ENCODE results near the gene PDGFD. TPM values are rescaled to one million over a fixed set of nuclear protein-coding genes. Genes with fewer than 3 reads are reported as not detected.

PDGFD gene
- total and polyA plus RNA-seq, 2 donors (not counting 1 experiment from before 2014, with no cell fraction given): 0.07 to 0.71 TPM

DNA sequence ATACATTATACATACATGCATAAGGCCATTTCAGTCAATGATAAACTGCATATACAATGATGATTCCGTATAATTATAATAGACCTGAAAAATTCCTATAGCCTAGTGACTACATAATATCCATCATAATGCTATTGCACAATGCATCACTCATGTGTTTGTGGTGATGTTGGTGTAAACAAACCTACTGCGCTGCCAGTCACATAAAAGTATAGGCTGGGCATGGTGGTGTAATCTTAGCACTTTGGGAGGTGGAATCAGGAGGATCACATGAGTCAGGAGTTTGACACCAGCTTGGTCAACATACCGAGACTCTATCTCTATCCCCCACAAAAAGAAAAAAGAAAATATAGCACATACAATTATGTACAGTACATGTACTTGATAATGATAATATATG is 291.2 kb downstream of the PDGFD start:
- DNase-seq (no peak), ATAC-seq (ENCODE audit: low read depth) (no peak)
- Histone ChIP-seq H3K79me2 (ENCODE audit: control insufficient read depth, insufficient read depth, low read length) (no peaks in the 10 kb centered on the region), H3K4me3 (ENCODE audit: control extremely low read depth in 1 of 5, extremely low read depth in 1 of 5, insufficient read depth in 1 of 5, low read depth in 2 of 5, low read length in 4 of 5) (no peak overlapping the region), H3K4me2 (replicated peaks; ENCODE audit: low read depth, low read length, poor library complexity, severe bottlenecking) (no peak overlapping the region), H3K9me3 (ENCODE audit: control extremely low read depth in 1 of 3, control insufficient read depth in 2 of 3, insufficient read depth in 1 of 3, low read length in 2 of 3) (no peaks in the 10 kb centered on the region), H3K27me3 (replicated peaks in 1 of 4; ENCODE audit: control extremely low read depth in 1 of 4, control insufficient read depth in 3 of 4, insufficient read depth in 4 of 4, low read length in 3 of 4) (no peaks in the 10 kb centered on the region), H3K9ac (ENCODE audit: low read length) (no peak overlapping the region), H3K27ac (ENCODE audit: low read length in 2 of 2) (no peak overlapping the region), H3K4me1 (ENCODE audit: control insufficient read depth in 2 of 2, insufficient read depth in 2 of 2, low read length in 2 of 2) (peaks cover 4 to 8% of the 10 kb centered on the region in 2 donors), H3K36me3 (replicated peaks in 1 of 2; ENCODE audit: control extremely low read depth in 1 of 2, control insufficient read depth in 1 of 2, extremely low read depth in 1 of 2, insufficient read depth in 2 of 2, low read length in 1 of 2) (no peaks in the 10 kb centered on the region), H4K20me1 (ENCODE audit: control insufficient read depth, insufficient read depth, low read length, poor library complexity, severe bottlenecking) (no peaks in the 10 kb centered on the region), H2AFZ (ENCODE audit: insufficient read depth, low read depth, low read length, poor library complexity, severe bottlenecking) (no peak overlapping the region)
- no peak overlapping the region for H3K27ac Mint-ChIP-seq
- H3K4me1 Mint-ChIP-seq: peaks cover 11% of the 10 kb centered on the region
- peaks cover 18% of the 10 kb centered on the region for H3K27me3 Mint-ChIP-seq
- ChIA-PET CTCF (no interaction called here), POLR2A (no interaction called here)
- no peak for TF ChIP-seq EZH2 (IDR thresholded peaks at IDR 0.05; ENCODE audit: borderline replicate concordance, insufficient read depth, low read depth, low read length, poor library complexity, severe bottlenecking)
- TF ChIP-seq, protein P1, sequence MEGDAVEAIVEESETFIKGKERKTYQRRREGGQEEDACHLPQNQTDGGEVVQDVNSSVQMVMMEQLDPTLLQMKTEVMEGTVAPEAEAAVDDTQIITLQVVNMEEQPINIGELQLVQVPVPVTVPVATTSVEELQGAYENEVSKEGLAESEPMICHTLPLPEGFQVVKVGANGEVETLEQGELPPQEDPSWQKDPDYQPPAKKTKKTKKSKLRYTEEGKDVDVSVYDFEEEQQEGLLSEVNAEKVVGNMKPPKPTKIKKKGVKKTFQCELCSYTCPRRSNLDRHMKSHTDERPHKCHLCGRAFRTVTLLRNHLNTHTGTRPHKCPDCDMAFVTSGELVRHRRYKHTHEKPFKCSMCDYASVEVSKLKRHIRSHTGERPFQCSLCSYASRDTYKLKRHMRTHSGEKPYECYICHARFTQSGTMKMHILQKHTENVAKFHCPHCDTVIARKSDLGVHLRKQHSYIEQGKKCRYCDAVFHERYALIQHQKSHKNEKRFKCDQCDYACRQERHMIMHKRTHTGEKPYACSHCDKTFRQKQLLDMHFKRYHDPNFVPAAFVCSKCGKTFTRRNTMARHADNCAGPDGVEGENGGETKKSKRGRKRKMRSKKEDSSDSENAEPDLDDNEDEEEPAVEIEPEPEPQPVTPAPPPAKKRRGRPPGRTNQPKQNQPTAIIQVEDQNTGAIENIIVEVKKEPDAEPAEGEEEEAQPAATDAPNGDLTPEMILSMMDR (IDR thresholded peaks at IDR 0.05): no peak
- intact Hi-C loops (cut with micrococcal nuclease): no loop called here
- WGBS (ENCODE audit: insufficient coverage): no CpG with 5 or more reads among the region's 3 CpGs
- no peak overlapping the region for H3K4me3 Mint-ChIP-seq
- no peaks in the 10 kb centered on the region for H3K9me3 Mint-ChIP-seq (ENCODE audit: insufficient read depth)

DNA sequence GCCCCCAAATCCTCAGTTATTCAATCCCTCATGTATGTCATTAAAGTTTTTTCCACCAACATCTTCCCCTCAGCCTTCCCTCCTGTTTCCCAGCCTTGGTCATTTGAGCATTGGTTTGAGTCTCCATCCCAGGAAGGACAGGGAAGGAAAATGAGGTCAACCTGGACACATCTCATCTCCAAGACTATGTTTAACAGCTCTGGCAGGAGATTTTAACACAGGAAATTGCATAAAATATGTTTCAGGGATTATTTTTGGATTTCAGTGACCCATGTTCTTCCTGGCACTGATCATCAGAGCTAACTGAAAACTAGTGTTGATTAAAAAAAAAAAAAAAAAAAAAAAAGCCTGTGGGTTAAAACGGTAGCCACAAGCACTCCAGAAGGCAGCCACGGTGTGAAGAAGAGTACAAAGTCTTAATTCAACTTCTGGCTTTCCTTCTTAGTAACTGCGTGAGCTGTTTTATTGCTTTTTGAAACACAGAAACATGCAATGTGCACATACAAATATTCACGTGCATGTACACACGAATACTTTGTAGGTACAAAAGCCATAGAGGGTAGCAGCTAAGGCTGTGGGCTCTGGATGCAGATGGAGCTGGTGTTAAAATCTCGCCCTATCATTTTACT is 291.9 kb downstream of the PDGFD start:
- TF ChIP-seq, protein P1 (IDR thresholded peaks at IDR 0.05): no peak
- TF ChIP-seq EZH2 (IDR thresholded peaks at IDR 0.05; ENCODE audit: borderline replicate concordance, insufficient read depth, low read depth, low read length, poor library complexity, severe bottlenecking): no peak
- H3K36me3 ChIP-seq (replicated peaks in 1 of 2; ENCODE audit: control extremely low read depth in 1 of 2, control insufficient read depth in 1 of 2, extremely low read depth in 1 of 2, insufficient read depth in 2 of 2, low read length in 1 of 2): no peaks in the 10 kb centered on the region
- H3K4me3 Mint-ChIP-seq: no peak overlapping the region
- peaks cover 4 to 8% of the 10 kb centered on the region in 2 donors for H3K4me1 ChIP-seq (ENCODE audit: control insufficient read depth in 2 of 2, insufficient read depth in 2 of 2, low read length in 2 of 2)
- no peak overlapping the region for H3K4me2 ChIP-seq (replicated peaks; ENCODE audit: low read depth, low read length, poor library complexity, severe bottlenecking)
- H3K27me3 ChIP-seq (replicated peaks in 1 of 4; ENCODE audit: control extremely low read depth in 1 of 4, control insufficient read depth in 3 of 4, insufficient read depth in 4 of 4, low read length in 3 of 4): no peaks in the 10 kb centered on the region
- peaks cover 18% of the 10 kb centered on the region for H3K27me3 Mint-ChIP-seq
- ChIA-PET CTCF (no interaction called here), POLR2A (no interaction called here)
- H3K9ac ChIP-seq (ENCODE audit: low read length): no peak overlapping the region
- intact Hi-C loops (cut with micrococcal nuclease): no loop called here
- no peak for DNase-seq
- no peaks in the 10 kb centered on the region for H3K9me3 Mint-ChIP-seq (ENCODE audit: insufficient read depth)
- peaks cover 11% of the 10 kb centered on the region for H3K4me1 Mint-ChIP-seq
- ATAC-seq (ENCODE audit: low read depth): no peak
- no peaks in the 10 kb centered on the region for H3K9me3 ChIP-seq (ENCODE audit: control extremely low read depth in 1 of 3, control insufficient read depth in 2 of 3, insufficient read depth in 1 of 3, low read length in 2 of 3)
- H3K79me2 ChIP-seq (ENCODE audit: control insufficient read depth, insufficient read depth, low read length): no peaks in the 10 kb centered on the region
- no CpG with 5 or more reads among the region's 6 CpGs for WGBS (ENCODE audit: insufficient coverage)
- no peak overlapping the region for H3K27ac Mint-ChIP-seq
- no peak overlapping the region for H2AFZ ChIP-seq (ENCODE audit: insufficient read depth, low read depth, low read length, poor library complexity, severe bottlenecking)
- H3K27ac ChIP-seq (ENCODE audit: low read length in 2 of 2): no peak overlapping the region
- no peaks in the 10 kb centered on the region for H4K20me1 ChIP-seq (ENCODE audit: control insufficient read depth, insufficient read depth, low read length, poor library complexity, severe bottlenecking)
- no peak overlapping the region for H3K4me3 ChIP-seq (ENCODE audit: control extremely low read depth in 1 of 5, extremely low read depth in 1 of 5, insufficient read depth in 1 of 5, low read depth in 2 of 5, low read length in 4 of 5)

Data from B cell (primary cell).